GM18499 (cell line): Measurements from ENCODE around the gene EHD2.
"Not testable (repeated sequence)": the region's sequence is repeated elsewhere in the genome, so short reads cannot be mapped to it uniquely, and the experiment has no call there.

Source experiments
- ATAC-seq: cut with Tn5 transposase; IDR thresholded peaks from one replicate; pipeline ENCODE4 v1.9.1; 2021; ENCODE audit warnings: moderate number of reproducible peaks; ENCODE audit not compliant: insufficient read depth, unreplicated experiment

Gene EHD2

DNA sequence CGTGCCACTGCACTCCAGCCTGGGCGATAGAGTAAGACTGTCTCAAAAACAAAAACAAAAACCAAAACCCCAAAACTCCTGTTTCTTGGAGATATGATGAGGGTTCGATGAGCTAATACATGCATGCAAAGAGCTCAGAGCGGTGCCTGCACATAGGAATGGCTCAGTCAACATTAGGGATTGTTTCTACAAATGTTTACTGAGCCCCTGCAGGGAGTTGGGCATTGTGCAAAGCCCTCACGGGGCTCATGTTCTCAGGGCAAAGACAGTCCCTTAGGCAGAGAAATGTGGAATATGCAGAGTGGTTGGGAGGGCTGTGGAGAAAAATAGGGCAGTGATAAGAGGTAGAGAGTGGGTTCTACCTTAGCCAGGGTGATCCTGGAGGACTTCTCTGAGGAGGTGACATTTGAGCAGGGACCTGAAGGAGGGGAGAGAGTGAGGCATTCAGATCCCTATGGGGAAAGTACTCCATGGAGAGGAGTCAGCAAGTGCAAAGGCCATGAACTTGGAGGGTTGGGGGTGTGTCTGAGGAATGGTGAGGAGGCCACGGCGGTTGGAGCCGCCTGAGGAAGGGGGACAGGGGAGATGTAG is 1.5 kb upstream of the EHD2 start:
- ATAC-seq: no peak

DNA sequence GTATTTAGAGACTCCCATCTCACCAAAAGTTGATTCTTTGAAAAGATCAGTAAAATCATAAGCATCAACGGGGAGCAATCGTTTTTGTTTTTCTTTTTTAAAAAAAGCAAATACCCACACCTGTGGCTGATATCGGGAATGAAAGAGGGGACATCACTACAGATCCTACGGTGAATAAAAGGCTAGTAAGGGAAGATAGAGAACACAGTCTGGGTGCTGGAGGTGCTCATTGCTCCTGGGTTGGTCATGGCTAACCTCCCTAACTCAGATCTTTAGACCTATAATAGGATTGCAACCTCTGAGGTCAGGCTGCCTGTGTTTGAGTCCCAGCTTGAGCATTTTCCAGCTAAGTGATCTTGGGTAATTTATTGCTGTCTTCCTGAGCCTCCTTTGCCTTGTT is 1.1 kb downstream of the EHD2 start:
- ATAC-seq: no peak

DNA sequence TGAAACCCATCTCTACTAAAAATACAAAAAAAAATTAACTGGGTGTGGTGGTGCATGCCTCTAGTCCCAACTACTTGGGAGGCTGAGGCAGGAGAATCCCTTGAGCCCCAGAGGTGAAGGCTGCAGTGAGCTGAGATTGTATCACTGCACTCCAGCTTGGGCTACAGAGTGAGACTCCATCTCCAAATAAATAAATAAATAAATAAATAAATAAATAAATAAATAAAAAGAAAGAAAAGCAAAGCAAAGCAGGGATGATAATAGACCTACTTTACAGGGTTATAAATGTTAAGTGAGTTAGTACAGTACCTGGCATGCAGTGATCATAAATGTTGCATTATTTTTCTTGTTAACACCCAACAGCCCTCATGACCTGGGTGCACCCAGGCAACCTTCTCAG is 1.6 kb downstream of the EHD2 start:
- ATAC-seq: not testable (repeated sequence)

DNA sequence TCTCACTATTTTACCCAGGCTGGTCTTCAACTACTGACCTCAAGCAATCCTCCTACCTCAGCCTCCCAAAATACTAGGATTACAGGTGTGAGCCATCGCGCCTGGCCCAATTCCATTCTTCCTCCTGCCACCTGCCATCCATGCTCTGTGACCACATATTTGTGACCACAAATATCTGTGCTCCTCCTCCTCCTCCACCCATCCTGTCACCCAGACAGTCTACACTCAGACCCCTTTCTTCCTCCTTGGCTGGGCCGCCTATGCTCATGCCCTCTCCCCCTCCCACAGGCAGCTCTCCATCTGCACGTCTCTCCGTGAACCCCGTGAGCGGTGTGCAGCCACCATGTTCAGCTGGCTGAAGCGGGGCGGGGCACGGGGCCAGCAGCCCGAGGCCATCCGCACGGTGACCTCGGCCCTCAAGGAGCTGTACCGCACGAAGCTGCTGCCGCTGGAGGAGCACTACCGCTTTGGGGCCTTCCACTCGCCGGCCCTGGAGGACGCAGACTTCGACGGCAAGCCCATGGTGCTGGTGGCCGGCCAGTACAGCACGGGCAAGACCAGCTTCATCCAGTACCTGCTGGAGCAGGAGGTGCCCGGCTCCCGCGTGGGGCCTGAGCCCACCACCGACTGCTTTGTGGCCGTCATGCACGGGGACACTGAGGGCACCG is 3.2 kb downstream of the EHD2 start:
- no peak for ATAC-seq

DNA sequence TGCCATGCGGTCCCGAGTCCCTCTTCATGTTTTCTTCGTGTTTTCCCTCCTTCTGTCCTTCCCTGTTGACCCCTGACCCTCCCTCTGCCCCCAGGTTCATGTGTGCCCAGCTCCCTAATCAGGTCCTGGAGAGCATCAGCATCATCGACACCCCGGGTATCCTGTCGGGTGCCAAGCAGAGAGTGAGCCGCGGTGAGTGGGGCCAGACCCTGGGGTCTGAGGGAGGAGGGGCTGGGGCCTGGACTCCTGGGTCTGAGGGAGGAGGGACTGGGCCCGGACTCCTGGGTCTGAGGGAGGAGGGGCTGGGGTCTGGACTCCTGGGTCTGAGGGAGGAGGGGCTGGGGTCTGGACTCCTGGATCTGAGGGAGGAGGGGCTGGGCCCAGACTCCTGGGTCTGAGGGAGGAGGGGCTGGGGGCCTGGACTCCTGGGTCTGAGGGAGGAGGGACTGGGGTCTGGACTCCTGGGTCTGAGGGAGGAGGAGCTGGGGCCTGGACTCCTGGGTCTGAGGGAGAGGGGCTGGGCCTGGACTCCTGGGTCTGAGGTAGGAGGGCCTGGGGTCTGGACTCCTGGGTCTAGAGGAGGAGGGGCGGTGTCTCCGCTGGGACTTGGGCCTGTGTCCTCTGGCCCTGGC is 5.3 kb downstream of the EHD2 start:
- ATAC-seq: not testable (repeated sequence)

DNA sequence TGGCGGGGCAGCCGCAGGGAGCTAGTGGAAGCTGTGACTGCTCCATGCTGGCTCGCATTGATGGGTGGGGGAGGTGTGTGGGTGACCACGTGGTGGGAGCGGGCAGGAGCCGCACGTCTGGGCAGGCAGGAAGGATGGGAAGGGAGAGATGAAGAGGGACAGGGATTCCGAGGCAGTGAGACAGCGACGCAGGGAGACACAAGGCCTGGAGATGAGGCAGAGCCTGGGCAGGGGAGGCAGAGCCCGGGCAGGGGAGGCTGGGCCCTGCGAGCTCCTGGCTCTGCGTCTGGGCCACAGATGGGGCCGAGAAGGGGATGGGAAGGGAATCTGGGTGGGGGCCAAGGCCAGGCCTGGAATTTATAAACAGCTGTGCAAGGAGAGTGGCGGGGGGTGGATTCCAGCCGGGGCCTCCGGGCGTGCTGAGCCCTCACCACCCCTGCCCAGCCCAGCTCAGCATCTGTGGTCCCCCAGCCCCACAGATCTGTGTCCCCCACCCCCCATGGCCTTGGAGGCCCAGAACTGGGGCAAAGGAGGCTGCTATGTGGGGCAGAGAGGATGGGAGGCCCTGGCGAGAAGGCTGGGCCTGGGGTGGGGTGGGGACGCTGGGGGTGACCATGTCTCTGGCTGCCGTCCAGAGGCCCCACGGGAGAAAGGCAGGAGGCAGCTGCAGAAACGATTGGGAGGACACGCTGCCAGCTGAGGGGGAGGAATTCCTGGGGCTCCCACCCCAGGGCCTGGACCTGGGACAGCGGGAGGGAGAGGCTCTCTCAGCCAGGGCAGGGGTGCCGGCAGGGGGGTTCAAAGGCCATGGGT is 6.0 kb downstream of the EHD2 start:
- no peak for ATAC-seq

DNA sequence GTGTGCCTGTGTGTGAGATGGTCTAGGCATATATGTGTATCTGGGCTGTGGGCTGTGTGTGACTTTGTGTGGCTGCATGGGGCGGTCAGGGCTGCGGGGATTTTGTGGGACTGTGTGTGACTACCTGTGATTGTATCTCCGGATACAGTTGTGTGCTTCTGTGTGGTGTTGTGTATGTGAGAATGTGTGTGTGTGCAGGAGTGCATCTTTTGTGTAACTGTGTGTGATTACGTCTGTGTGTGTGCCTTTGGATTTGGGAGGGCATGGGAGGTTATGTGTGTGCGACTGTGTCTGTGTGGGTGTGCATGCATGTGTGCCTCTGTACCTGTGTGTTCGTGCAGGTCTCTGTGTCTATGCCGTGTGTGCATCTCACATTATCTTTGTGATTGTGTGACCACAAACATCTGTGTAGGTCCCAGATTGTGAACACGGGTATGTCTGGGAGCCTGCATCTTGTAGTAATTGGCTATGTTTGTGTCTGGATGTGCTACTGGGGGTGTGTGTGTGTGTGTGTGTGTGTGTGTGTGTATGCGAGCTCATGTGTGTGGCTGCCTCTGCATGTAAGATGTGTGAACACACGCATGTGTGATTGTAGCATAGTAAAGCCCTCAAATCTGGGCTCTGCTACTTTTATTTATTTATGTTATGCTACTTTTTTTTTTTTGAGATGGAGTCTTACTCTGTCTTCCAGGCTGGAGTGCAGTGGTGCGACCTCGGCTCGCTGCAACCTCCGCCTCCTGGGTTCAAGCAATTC is 7.6 kb downstream of the EHD2 start:
- no peak for ATAC-seq

DNA sequence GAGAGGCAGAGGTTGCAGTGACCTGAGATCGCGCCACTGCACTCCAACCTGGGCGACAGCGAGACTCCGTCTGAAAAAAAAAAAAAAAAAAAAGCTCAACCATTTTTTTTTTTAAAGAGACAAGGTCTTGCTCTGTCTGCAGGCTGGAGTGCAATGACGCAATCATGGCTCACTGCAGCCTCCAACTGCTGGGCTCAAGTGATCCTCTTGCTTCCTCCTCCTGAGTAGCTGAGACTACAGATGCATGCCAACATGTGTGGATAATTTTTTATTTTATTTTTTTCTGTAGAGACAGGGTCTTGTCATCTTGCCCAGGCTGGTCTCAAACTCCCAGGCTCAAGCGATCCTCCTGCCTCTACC is 10.3 kb downstream of the EHD2 start:
- ATAC-seq: no peak

DNA sequence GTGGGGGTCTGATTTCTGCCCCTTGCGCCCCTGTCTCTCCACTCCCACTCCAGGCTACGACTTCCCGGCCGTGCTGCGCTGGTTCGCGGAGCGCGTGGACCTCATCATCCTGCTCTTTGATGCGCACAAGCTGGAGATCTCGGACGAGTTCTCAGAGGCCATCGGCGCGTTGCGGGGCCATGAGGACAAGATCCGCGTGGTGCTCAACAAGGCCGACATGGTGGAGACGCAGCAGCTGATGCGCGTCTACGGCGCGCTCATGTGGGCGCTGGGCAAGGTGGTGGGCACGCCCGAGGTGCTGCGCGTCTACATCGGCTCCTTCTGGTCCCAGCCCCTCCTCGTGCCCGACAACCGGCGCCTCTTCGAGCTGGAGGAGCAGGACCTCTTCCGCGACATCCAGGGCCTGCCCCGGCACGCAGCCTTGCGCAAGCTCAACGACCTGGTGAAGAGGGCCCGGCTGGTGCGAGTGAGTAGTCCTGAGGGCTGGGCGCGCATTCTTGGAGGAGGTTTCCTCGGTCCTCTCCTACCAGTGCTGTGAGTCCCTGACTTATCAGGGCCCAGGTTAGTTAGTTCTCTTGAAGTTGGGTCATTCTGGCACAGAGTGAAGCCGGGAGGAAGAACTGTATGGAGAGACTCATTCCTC is 12.7 kb downstream of the EHD2 start:
- no peak for ATAC-seq

DNA sequence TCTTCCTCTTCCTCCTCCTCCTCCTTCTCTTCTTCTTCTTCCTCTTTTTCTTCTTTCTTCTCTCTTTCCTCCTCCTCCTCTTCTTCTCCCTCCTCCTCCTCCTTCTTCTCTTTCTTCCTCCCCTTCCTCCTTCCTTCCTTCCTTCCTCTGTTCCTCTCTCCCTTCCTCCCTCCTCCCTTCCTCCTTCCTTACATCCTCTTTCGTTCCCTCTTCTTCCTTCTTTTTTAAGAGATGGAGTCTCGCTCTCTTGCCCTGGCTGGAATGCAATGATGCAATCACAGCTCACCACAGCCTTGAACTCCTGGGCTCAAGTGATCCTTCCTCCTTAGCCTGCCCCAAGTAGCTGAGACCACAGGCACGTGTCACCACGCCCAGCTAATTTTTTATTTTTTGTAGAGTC is 13.2 kb downstream of the EHD2 start:
- ATAC-seq: no peak

DNA sequence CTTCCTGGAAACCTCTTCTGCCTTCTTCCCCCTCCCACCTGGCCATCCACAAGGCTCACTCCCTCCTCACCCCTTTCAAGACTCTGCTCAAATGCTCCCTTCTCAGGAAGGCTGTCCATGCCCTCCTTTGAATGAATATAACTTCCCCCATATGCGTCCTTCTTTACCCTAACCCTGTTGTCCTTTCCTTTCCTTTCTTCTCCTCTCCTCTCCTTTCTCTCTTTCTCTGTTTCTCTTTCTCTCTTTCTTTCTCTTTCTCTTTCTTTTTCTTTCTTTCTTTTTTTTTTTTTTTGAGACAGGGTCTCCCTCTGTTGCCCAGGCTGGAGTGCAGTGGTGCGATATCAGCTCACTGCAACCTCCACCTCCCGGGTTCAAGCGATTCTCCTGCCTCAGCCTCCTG is 15.1 kb downstream of the EHD2 start:
- not testable (repeated sequence) for ATAC-seq

DNA sequence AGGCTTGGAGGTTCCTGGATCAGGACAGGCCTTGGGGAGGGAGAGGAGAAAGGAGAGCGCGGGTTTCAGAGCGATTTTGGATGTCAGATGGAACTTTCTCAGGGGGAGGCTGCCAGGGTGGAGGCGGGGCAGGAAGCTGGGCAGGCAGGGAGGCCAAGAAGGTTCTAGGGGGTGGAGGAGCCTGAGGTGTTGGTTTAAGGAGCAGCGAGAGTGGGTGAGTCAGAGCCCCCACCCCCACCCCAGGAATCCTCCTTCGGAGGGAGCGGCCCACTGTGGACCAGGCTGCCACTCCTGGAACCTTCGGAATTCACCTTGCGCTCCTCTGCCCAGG is 16.2 kb downstream of the EHD2 start:
- no peak for ATAC-seq

DNA sequence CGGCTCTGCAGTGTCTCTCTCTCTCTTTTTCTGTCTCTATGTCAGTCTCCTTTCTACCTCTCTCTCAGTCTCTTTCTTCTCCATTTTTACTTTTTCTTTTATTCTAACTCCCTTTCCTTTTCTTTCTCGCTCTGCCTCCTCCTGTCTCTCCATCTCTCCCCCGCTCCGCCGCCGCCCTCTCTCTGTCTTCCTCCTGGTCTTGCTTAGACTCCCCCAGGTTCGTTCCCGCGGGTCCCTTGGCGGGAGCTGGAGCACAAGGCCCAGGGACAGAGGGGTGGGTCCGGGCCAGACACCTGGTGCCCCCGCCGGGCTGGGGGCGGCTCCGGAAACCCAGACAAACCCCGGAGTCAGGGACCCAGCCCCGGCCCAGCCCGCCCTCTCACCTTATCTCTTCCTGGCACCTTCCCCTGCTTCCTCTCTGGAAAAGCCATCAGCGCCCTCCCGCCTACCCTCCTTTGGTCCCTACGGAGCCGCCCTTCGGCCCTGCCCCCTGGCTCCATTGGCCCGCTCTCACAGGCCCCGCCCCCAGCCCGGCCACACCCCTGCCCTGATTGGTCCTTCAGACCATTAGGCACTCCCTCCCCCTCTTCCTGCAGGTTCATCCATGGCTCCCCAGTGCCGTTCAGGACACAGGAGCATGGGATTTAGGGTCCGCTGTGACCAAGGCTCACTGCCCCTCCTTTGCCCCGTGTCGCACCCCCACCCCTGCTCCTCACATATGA is 16.7 kb downstream of the EHD2 start:
- no peak for ATAC-seq

DNA sequence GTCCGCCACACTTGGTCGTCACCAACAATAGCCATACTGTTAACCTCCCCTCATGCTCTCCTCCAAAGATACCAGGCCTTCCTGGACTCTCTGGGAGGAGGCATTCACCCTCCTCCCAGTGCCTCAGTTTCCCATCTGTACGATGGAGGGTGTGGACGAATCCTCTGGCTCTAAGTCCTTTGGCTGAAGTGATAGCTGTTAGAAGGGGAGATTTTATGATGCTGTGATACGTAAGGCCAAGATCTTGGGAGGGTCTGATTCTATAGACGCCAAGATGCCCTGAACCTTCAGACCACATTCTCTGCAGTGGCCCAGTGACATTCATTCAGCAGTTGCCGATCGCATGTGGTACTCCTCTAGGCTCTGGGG is 17.3 kb downstream of the EHD2 start:
- no peak for ATAC-seq

DNA sequence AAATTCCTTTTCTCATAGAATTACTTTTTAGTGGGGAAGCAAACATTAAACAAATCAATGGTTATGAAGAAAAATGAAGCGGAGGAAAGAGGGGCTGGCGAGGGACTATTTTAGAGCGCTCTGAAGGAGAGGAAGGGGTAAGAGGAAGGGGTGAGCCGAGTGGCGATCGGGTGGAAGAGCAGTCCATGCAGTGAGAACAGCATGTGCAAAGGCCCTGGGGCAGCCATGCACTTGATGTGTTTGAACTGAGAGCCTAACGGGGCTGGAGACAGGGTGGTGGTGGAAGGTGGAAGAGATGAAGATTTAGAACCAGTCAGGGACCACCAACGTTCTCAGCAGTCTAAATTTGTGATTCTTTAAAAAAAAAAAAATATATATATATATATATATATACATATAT is 17.7 kb downstream of the EHD2 start:
- no peak for ATAC-seq

DNA sequence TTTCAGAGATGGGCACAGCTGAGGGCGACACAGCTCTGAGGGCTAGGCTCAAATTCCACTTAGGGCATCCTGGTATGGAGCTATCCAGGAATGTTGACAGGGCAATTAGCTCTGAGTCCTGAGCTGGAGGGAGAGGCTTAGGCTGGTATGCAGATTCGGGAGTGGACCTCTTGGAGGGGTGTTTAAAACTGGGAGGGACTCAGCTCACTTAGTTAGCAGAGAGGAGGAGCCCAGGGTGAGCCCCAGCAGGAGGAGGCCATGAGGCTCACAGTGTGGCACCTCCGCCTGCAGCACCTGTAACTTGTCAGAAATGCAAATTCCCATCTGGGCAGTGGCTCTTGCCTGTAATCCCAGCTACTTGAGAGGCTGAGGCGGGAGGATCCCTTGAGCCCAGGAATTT is 21.9 kb downstream of the EHD2 start:
- ATAC-seq: no peak

DNA sequence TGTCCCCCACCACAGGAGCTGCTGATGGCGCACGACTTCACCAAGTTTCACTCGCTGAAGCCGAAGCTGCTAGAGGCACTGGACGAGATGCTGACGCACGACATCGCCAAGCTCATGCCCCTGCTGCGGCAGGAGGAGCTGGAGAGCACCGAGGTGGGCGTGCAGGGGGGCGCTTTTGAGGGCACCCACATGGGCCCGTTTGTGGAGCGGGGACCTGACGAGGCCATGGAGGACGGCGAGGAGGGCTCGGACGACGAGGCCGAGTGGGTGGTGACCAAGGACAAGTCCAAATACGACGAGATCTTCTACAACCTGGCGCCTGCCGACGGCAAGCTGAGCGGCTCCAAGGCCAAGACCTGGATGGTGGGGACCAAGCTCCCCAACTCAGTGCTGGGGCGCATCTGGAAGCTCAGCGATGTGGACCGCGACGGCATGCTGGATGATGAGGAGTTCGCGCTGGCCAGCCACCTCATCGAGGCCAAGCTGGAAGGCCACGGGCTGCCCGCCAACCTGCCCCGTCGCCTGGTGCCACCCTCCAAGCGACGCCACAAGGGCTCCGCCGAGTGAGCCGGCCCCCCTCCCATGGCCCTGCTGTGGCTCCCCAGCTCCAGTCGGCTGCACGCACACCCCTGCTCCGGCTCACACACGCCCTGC is 27.8 kb downstream of the EHD2 start:
- ATAC-seq: no peak

DNA sequence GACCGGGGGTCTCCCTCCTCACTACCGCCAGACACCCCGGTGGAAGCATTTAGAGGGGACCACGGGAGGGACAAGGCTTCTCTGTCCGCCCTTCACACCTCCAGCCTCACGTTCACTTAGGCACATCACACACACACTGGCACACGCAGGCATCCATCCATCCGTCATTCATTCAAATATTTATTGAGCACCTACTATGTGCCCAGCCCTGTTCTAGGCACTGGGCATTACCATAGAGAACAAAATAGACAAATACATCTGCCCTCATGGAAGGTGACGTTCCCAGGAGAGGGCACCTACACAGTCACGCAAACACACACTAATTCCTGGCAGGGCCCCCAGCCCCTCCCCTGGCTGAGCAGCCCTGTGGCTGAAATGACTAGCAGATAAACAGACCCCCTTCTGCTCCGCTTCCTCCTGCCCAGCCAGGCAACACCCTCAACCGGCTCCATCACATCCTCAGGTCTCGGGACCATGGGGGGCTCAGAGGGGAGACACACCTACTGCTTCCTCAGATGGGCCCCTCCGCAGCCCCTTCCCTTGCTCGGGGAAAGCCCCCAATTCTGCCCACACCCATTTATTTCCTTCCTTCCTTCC is 28.4 kb downstream of the EHD2 start:
- no peak for ATAC-seq

DNA sequence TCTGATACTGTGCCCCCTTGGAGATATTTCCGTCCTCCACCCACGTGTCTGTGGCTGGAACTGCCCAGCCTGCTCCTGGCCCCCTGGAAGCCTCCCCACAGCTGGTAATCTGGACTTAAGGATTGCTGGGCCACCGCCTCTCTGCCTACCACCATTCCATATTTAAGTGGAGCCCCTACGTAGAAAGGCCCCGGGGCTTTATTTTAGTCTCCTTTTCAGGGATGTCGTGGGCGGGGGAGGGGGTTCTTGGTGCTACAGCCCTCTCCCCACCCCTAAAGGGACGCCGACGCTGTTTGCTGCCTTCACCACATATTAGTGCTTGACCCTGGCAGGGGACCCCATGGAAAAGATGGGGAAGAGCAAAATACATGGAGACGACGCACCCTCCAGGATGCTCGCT is 29.4 kb downstream of the EHD2 start:
- no peak for ATAC-seq
